H9 (cell line): ENCODE results near the gene HOXD11. TPM values are rescaled to one million over a fixed set of nuclear protein-coding genes. Genes with fewer than 3 reads are reported as not detected.

Source experiments
- DNase-seq: peaks from one replicate; pipeline ENCODE4 v3.0.0-alpha.2; 2017
- H2AFZ ChIP-seq: one replicate; pipeline ENCODE4 v1.6.1; 2013; ENCODE audit warnings: mild to moderate bottlenecking, low read length, control low read depth, moderate library complexity
- H2AK5ac ChIP-seq: 2 replicates; pipeline ENCODE4 v1.6.1; 2013; ENCODE audit warnings: low read length, control low read depth, mixed read lengths; ENCODE audit not compliant: insufficient read length
- H2BK120ac ChIP-seq: one replicate; pipeline ENCODE4 v1.6.1; 2013; ENCODE audit warnings: low read depth, mild to moderate bottlenecking, low read length, control low read depth, inconsistent platforms; ENCODE audit not compliant: poor library complexity, severe bottlenecking
- H2BK12ac ChIP-seq: 2 replicates; pipeline ENCODE4 v1.6.1; 2013; ENCODE audit warnings: low read length, control low read depth, mixed read lengths, low read depth; ENCODE audit not compliant: insufficient read length
- H2BK15ac ChIP-seq: 2 replicates; pipeline ENCODE4 v1.6.1; 2013; ENCODE audit warnings: low read depth, low read length, control low read depth
- H2BK20ac ChIP-seq: one replicate; pipeline ENCODE4 v1.6.1; 2013; ENCODE audit warnings: low read depth, mild to moderate bottlenecking, low read length, control low read depth, inconsistent platforms; ENCODE audit not compliant: poor library complexity, severe bottlenecking
- H2BK5ac ChIP-seq: 2 replicates; pipeline ENCODE4 v1.6.1; 2013; ENCODE audit warnings: low read length, control low read depth, mixed read lengths; ENCODE audit not compliant: insufficient read length
- H3K14ac ChIP-seq: 2 replicates; pipeline ENCODE4 v1.6.1; 2013; ENCODE audit warnings: low read length, control low read depth; ENCODE audit not compliant: insufficient read depth
- H3K18ac ChIP-seq: 2 replicates; pipeline ENCODE4 v1.6.1; 2013; ENCODE audit warnings: low read depth, mild to moderate bottlenecking, mixed read lengths, low read length, control low read depth; ENCODE audit not compliant: insufficient read length
- H3K23ac ChIP-seq: 2 replicates; pipeline ENCODE4 v1.6.1; 2013; ENCODE audit warnings: low read length, control low read depth, mixed read lengths, low read depth; ENCODE audit not compliant: insufficient read length
- H3K23me2 ChIP-seq: 2 replicates; pipeline ENCODE4 v1.6.1; 2013; ENCODE audit warnings: low read depth, mild to moderate bottlenecking, mixed read lengths, low read length, control low read depth; ENCODE audit not compliant: insufficient read length, poor library complexity, severe bottlenecking
- H3K27ac ChIP-seq: 2 replicates; pipeline ENCODE4 v1.5.1; 2013; ENCODE audit warnings: low read length, control low read depth, mixed read lengths, low read depth; ENCODE audit not compliant: insufficient read length
- H3K27me3 ChIP-seq: 2 replicates; pipeline ENCODE4 v1.6.1; 2013; ENCODE audit warnings: low read length, control low read depth, inconsistent platforms; ENCODE audit not compliant: insufficient read depth
- H3K4ac ChIP-seq: 2 replicates; pipeline ENCODE4 v1.6.1; 2013; ENCODE audit warnings: low read depth, mild to moderate bottlenecking, control low read depth, inconsistent platforms, low read length, moderate library complexity
- H3K4me1 ChIP-seq: 2 replicates; pipeline ENCODE4 v1.6.1; 2013; ENCODE audit warnings: low read length, control low read depth, inconsistent platforms; ENCODE audit not compliant: insufficient read depth
- H3K4me2 ChIP-seq: 2 replicates; pipeline ENCODE4 v1.6.1; 2013; ENCODE audit warnings: low read length, control low read depth, mixed read lengths; ENCODE audit not compliant: insufficient read length, insufficient read depth
- H3K56ac ChIP-seq: 2 replicates; pipeline ENCODE4 v1.6.1; 2013; ENCODE audit warnings: low read depth, mild to moderate bottlenecking, mixed read lengths, low read length, control low read depth; ENCODE audit not compliant: insufficient read length
- H3K79me1 ChIP-seq: 2 replicates; pipeline ENCODE4 v1.6.1; 2013; ENCODE audit warnings: low read depth, mild to moderate bottlenecking, moderate library complexity, low read length, control low read depth, inconsistent platforms; ENCODE audit not compliant: insufficient read depth, poor library complexity, severe bottlenecking
- H3K79me2 ChIP-seq: 2 replicates; pipeline ENCODE4 v1.6.1; 2013; ENCODE audit warnings: low read length, control low read depth, inconsistent platforms; ENCODE audit not compliant: insufficient read depth
- H3K9ac ChIP-seq: 2 replicates; pipeline ENCODE4 v1.6.1; 2013; ENCODE audit warnings: low read length, control low read depth, mixed read lengths; ENCODE audit not compliant: insufficient read length; ENCODE audit errors: extremely low read depth
- H3K9me3 ChIP-seq: one replicate; pipeline ENCODE4 v1.6.1; 2013; ENCODE audit warnings: low read depth, low read length, inconsistent platforms; ENCODE audit not compliant: control insufficient read depth
- H3T11ph ChIP-seq: one replicate; pipeline ENCODE4 v1.6.1; 2013; ENCODE audit warnings: mild to moderate bottlenecking, low read length, control low read depth, inconsistent platforms
- H4K20me1 ChIP-seq: one replicate; pipeline ENCODE4 v1.6.1; 2013; ENCODE audit not compliant: control insufficient read depth, insufficient read length, insufficient read depth
- H4K5ac ChIP-seq: 2 replicates; pipeline ENCODE4 v1.6.1; 2013; ENCODE audit warnings: low read depth, mild to moderate bottlenecking, mixed read lengths, low read length, control low read depth; ENCODE audit not compliant: insufficient read length
- H4K8ac ChIP-seq: replicated peaks from 2 replicates; pipeline ENCODE4 v1.6.1; 2013; ENCODE audit warnings: low read length, control low read depth, mixed read lengths, low read depth; ENCODE audit not compliant: insufficient read length
- H4K91ac ChIP-seq: 2 replicates; pipeline ENCODE4 v1.6.1; 2013; ENCODE audit warnings: low read depth, mild to moderate bottlenecking, moderate library complexity, mixed read lengths, low read length, control low read depth; ENCODE audit not compliant: insufficient read length
- H3K27ac Mint-ChIP-seq, 3 experiments: 2 replicates in 2 of 3; 3 replicates in 1 of 3; pipeline ENCODE4 v1.8.0; 2020 to 2021; ENCODE audit warnings: mixed read lengths in 3 of 3, mild to moderate bottlenecking in 1 of 3, moderate library complexity in 1 of 3
- H3K27me3 Mint-ChIP-seq: 2 replicates; pipeline ENCODE4 v1.8.0; 2021; ENCODE audit warnings: low read depth, mild to moderate bottlenecking, moderate library complexity, mixed read lengths
- H3K36me3 Mint-ChIP-seq, 3 experiments: 2 replicates in 2 of 3; 3 replicates in 1 of 3; pipeline ENCODE4 v1.8.0; 2020 to 2021; ENCODE audit warnings: low read depth in 3 of 3, mixed read lengths in 3 of 3; ENCODE audit not compliant: insufficient read depth in 1 of 3
- H3K4me1 Mint-ChIP-seq, 2 experiments: 2 replicates each; pipeline ENCODE4 v1.8.0; 2020; ENCODE audit warnings: mixed read lengths in 2 of 2
- H3K4me3 Mint-ChIP-seq, 2 experiments: 2 replicates in 1 of 2; 3 replicates in 1 of 2; pipeline ENCODE4 v1.8.0; 2020 to 2021; ENCODE audit warnings: mild to moderate bottlenecking in 2 of 2, mixed read lengths in 2 of 2, moderate library complexity in 1 of 2
- H3K9me3 Mint-ChIP-seq, 2 experiments: 2 replicates in 1 of 2; 3 replicates in 1 of 2; pipeline ENCODE4 v1.8.0; 2020; ENCODE audit warnings: mild to moderate bottlenecking in 2 of 2, mixed read lengths in 2 of 2, moderate library complexity in 1 of 2
- WGBS: extraction: QIAGEN DNeasy Blood & Tissue Kit; methylation state at CpG from one replicate; pipeline ENCODE4 v1.1.7; 2013; ENCODE audit warnings: missing lambda C conversion rate, low lambda C conversion rate, mixed read lengths; ENCODE audit not compliant: insufficient read length; ENCODE audit errors: extremely low coverage; 5-methylcytosine and 5-hydroxymethylcytosine counted together
- total RNA-seq: library from RNA; stranded (reverse); gene quantifications from 2 replicates; pipeline ENCODE4 v1.2.1, GENCODE V29; 2021
- TF ChIP-seq, protein P1 (sequence below): fragments of 200-600 bp; sonication (generic); conservative IDR thresholded peaks from 3 replicates; pipeline ENCODE4 v1.8.0; 2021; ENCODE audit warnings: antibody characterized with exemption, mild to moderate bottlenecking

The HOXD11 gene
- total RNA-seq, 1 experiment from 2014 or later = not detected

DNA sequence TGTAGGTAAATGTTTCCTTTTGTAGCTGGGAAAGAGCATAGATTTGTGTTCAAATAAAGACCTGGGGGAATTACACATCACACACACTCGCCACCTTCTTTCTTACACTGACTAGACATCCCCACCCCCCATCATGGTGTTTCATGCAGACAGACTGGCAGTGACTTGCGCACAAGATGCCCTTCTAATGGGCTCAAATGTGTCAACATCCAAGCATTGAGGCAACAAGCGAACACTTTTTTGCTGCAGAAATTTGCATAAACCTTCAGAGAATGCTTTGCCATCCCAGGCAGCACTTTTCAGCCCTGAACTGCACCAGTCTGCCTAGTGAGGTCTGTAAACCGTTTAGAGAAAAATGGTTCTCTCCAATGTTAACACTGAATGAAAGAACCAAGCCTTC, 27.0 kb downstream of the HOXD11 start:
- peaks cover 5 to 10% of the 10 kb centered on the region in 2 experiments for H3K4me1 Mint-ChIP-seq
- DNase-seq = no peak
- H2BK5ac ChIP-seq = no peak overlapping the region
- H2BK20ac ChIP-seq = no peak overlapping the region
- no peak overlapping the region for H3K18ac ChIP-seq
- no peak overlapping the region for H4K91ac ChIP-seq
- no peak overlapping the region for H4K5ac ChIP-seq
- H4K20me1 ChIP-seq = no peaks in the 10 kb centered on the region
- no peak overlapping the region for H3K56ac ChIP-seq
- H3K14ac ChIP-seq = no peak overlapping the region
- no peaks in the 10 kb centered on the region for H3K79me2 ChIP-seq
- H2AK5ac ChIP-seq = no peak overlapping the region
- H3K27me3 ChIP-seq = peaks cover 92% of the 10 kb centered on the region
- H2BK12ac ChIP-seq = no peak overlapping the region
- H3K4me1 ChIP-seq = no peaks in the 10 kb centered on the region; the same call in 1 of the 2 replicates
- H3T11ph ChIP-seq = no peak overlapping the region
- no CpG with 5 or more reads among the region's 4 CpGs for WGBS
- no peaks in the 10 kb centered on the region for H3K79me1 ChIP-seq
- peaks cover 4% of the 10 kb centered on the region in 2 experiments; a peak in 3 of 5 replicates for H3K9me3 Mint-ChIP-seq
- no peaks in the 10 kb centered on the region for H3K9me3 ChIP-seq
- H3K4me3 Mint-ChIP-seq = no peak overlapping the region
- H3K27ac ChIP-seq = no peak overlapping the region
- H3K4ac ChIP-seq = no peak overlapping the region
- no peak overlapping the region for H2AFZ ChIP-seq
- H3K4me2 ChIP-seq = no peak overlapping the region
- H3K36me3 Mint-ChIP-seq = no peaks in the 10 kb centered on the region; a peak in 1 of 7 replicates
- H2BK15ac ChIP-seq = no peak overlapping the region
- H3K23me2 ChIP-seq = peaks cover 8% of the 10 kb centered on the region
- H4K8ac ChIP-seq = no peak overlapping the region
- TF ChIP-seq, protein P1, sequence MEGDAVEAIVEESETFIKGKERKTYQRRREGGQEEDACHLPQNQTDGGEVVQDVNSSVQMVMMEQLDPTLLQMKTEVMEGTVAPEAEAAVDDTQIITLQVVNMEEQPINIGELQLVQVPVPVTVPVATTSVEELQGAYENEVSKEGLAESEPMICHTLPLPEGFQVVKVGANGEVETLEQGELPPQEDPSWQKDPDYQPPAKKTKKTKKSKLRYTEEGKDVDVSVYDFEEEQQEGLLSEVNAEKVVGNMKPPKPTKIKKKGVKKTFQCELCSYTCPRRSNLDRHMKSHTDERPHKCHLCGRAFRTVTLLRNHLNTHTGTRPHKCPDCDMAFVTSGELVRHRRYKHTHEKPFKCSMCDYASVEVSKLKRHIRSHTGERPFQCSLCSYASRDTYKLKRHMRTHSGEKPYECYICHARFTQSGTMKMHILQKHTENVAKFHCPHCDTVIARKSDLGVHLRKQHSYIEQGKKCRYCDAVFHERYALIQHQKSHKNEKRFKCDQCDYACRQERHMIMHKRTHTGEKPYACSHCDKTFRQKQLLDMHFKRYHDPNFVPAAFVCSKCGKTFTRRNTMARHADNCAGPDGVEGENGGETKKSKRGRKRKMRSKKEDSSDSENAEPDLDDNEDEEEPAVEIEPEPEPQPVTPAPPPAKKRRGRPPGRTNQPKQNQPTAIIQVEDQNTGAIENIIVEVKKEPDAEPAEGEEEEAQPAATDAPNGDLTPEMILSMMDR = no peak
- H3K9ac ChIP-seq = no peak overlapping the region
- H2BK120ac ChIP-seq = no peak overlapping the region
- no peak overlapping the region for H3K27ac Mint-ChIP-seq
- peaks cover 98% of the 10 kb centered on the region for H3K27me3 Mint-ChIP-seq
- no peak overlapping the region for H3K23ac ChIP-seq
